BLaER1 (cell line): ENCODE measurements around the gene CLDN11.

Experiments used
- H3K27ac ChIP-seq: shearing (Covaris generic); formaldehyde crosslinking; 2 replicates; pipeline ENCODE4 v1.8.1; 2022
- H3K27me3 ChIP-seq: shearing (Covaris generic); formaldehyde crosslinking; 2 replicates; pipeline ENCODE4 v1.8.1; 2022
- H3K36me3 ChIP-seq: shearing (Covaris generic); formaldehyde crosslinking; 2 replicates; pipeline ENCODE4 v1.8.1; 2022
- H3K4me1 ChIP-seq: shearing (Covaris generic); formaldehyde crosslinking; 2 replicates; pipeline ENCODE4 v1.8.1; 2022
- H3K4me2 ChIP-seq: shearing (Covaris generic); formaldehyde crosslinking; 2 replicates; pipeline ENCODE4 v1.8.1; 2022
- H3K4me3 ChIP-seq: shearing (Covaris generic); formaldehyde crosslinking; 2 replicates; pipeline ENCODE4 v1.8.1; 2022
- H3K9ac ChIP-seq: shearing (Covaris generic); formaldehyde crosslinking; 2 replicates; pipeline ENCODE4 v1.8.1; 2022
- H3K9me3 ChIP-seq: shearing (Covaris generic); formaldehyde crosslinking; 2 replicates; pipeline ENCODE4 v1.8.1; 2022
- H4K20me1 ChIP-seq: shearing (Covaris generic); formaldehyde crosslinking; 2 replicates; pipeline ENCODE4 v1.8.1; 2022
- Cebpa-rat ChIP-seq: shearing (Covaris generic); IDR thresholded peaks from 2 replicates; pipeline ENCODE4 v1.8.1; 2022

CLDN11 gene

DNA sequence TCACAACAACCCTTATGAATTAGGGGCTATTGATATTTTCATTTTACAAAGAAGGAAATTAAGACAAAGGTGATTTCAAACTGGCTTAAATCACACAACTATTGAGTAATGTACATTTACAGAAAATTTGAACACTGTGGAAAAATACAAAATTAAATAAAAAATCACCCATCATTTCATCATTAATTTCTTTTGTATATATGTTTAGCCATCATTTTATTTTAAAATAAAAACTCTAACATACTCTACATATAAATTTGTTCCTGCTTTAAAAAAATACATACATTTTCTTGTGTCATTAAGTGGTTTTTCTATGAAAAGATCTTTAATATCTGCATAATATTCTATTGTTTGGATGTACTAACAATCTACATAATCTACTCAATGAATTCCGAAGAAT, 20.2 kb downstream of the CLDN11 start:
- Histone ChIP-seq H4K20me1 (no peaks in the 10 kb centered on the region), H3K4me1 (no peaks in the 10 kb centered on the region), H3K27me3 (no peaks in the 10 kb centered on the region), H3K27ac (no peak overlapping the region), H3K9ac (no peak overlapping the region), H3K36me3 (no peaks in the 10 kb centered on the region), H3K4me3 (no peak overlapping the region), H3K4me2 (no peak overlapping the region), H3K9me3 (no peaks in the 10 kb centered on the region)
- TF ChIP-seq Cebpa-rat = no peak

DNA sequence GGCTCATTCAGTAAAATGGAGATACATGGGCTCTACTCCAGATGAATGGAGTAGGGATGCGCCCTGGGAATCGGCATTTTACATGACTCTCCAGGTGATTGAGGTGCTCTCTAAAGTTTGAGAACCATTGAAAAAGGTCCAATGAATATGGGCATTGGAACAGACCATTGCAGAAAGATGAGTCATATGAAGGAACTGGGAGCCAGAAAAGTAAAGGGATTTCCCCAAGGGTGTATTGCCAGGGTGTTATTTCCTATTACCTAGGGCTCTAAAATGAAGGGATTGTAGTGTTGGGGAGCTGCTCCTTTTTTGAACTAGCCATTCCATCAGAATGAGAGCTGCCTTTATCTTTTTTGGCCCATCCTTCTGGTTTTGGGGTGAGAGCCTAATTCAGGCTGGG, 21.7 kb downstream of the CLDN11 start:
- H3K36me3 ChIP-seq = no peaks in the 10 kb centered on the region
- no peak overlapping the region for H3K9ac ChIP-seq
- no peak for TF ChIP-seq Cebpa-rat
- no peak overlapping the region for H3K4me3 ChIP-seq
- H3K27me3 ChIP-seq = no peaks in the 10 kb centered on the region
- no peak overlapping the region for H3K4me2 ChIP-seq
- H3K9me3 ChIP-seq = no peaks in the 10 kb centered on the region
- H3K27ac ChIP-seq = no peak overlapping the region
- no peaks in the 10 kb centered on the region for H4K20me1 ChIP-seq
- no peaks in the 10 kb centered on the region for H3K4me1 ChIP-seq

DNA sequence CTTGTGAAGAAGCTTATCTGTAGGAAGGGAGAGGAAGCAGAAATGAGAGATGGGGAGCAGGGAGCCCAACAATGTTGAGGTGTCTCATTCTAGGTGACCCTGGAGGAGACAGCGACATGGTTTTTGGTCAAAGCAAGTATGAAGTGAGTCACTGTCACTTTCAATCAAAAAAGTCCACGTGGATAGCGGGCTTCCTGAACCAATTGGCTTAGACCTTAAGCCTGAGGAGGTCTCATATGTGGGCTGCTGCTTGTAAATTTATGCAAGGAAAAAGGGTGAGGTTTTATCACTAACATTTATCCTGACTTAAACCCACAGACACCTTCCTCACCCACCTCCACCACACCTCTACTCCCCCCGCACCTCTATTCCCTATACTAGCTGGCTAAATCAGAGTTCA, 22.7 kb downstream of the CLDN11 start:
- Histone ChIP-seq H3K4me1 (no peaks in the 10 kb centered on the region), H3K27me3 (no peaks in the 10 kb centered on the region), H3K27ac (no peak overlapping the region), H4K20me1 (no peaks in the 10 kb centered on the region), H3K9ac (no peak overlapping the region), H3K4me3 (no peak overlapping the region), H3K9me3 (no peaks in the 10 kb centered on the region), H3K4me2 (no peak overlapping the region), H3K36me3 (no peaks in the 10 kb centered on the region)
- no peak for TF ChIP-seq Cebpa-rat

GRCh38 chr3:170442947-170443346, 24.3 kb downstream of the CLDN11 start:
- H3K27me3 ChIP-seq = no peaks in the 10 kb centered on the region
- H3K36me3 ChIP-seq = no peaks in the 10 kb centered on the region
- H3K4me3 ChIP-seq = no peak overlapping the region
- H3K9me3 ChIP-seq = no peaks in the 10 kb centered on the region
- TF ChIP-seq Cebpa-rat = no peak
- H3K9ac ChIP-seq = no peak overlapping the region
- H3K27ac ChIP-seq = no peak overlapping the region
- no peaks in the 10 kb centered on the region for H4K20me1 ChIP-seq
- H3K4me2 ChIP-seq = no peak overlapping the region
- no peaks in the 10 kb centered on the region for H3K4me1 ChIP-seq

DNA sequence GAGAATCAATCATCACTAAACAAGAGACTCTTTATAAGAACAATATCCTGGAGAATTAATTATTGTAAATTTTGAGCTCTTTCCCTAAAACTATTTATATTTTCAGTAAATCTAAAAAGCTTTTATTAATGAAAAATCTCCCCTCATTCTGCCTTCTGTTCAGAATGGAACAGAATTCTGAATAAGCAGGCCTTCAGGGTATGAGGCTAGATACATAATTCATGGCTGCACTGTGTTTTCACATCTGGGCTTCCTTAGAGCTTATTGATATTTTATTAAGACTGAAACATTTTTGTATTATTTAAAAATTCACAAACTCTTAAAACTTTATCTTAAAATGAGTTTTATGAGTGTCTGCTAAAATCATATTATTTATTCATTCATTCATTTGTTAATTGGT, 24.8 kb downstream of the CLDN11 start:
- TF ChIP-seq Cebpa-rat = no peak

DNA sequence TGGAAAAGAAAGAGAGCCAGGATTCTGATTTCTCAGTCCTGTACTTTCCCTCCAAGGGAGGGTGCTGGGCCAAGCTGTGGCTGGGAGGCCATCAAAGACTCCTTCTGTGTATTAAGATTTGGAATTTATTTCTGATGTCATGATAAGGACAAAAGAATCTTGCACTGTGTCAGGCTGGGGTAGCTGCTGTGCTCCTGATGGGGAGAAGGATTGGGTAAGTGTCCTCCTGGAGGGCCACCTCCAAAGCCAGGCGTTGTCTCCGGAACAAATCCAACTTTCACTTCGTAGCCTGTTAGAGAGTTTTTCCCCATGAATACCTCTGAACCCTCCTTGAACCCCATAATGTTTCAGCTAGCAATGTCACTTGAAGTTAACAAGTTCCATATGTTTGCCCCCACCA, 29.9 kb downstream of the CLDN11 start:
- Histone ChIP-seq H3K9me3 (no peaks in the 10 kb centered on the region), H3K4me1 (no peaks in the 10 kb centered on the region), H3K27me3 (no peaks in the 10 kb centered on the region), H3K36me3 (no peaks in the 10 kb centered on the region), H3K4me2 (no peak overlapping the region), H3K4me3 (no peak overlapping the region), H3K9ac (no peak overlapping the region), H4K20me1 (no peaks in the 10 kb centered on the region), H3K27ac (no peak overlapping the region)
- TF ChIP-seq Cebpa-rat = no peak

More for the DNA sequence above, 24.8 kb downstream of the CLDN11 start:
- Histone ChIP-seq H3K27me3 (no peaks in the 10 kb centered on the region), H3K36me3 (no peaks in the 10 kb centered on the region), H3K4me3 (no peak overlapping the region), H3K4me2 (no peak overlapping the region), H3K9ac (no peak overlapping the region), H3K4me1 (no peaks in the 10 kb centered on the region), H4K20me1 (no peaks in the 10 kb centered on the region), H3K27ac (no peak overlapping the region), H3K9me3 (no peaks in the 10 kb centered on the region)

DNA sequence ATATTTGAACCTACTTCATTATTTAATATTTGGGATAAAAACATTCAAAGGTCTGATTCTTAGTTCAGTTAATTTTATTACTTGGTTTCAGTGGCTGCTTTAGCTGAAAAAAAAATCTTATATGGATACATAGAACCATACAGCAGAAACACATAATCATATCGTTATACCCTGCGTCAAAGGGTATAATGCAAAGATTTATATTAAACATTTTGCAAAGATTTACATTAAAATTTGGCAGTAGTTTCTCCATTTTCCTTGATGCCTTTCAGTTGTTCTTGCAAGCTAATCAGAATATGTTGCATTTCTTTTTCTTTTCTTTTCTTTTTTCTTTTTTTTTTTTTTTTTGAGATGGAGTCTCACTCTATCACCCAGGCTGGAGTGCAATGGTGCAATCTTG, 31.4 kb downstream of the CLDN11 start:
- no peaks in the 10 kb centered on the region for H3K9me3 ChIP-seq
- no peak overlapping the region for H3K27ac ChIP-seq
- TF ChIP-seq Cebpa-rat = no peak
- H3K27me3 ChIP-seq = no peaks in the 10 kb centered on the region
- H3K9ac ChIP-seq = no peak overlapping the region
- H3K4me3 ChIP-seq = no peak overlapping the region
- no peaks in the 10 kb centered on the region for H3K36me3 ChIP-seq
- H4K20me1 ChIP-seq = no peaks in the 10 kb centered on the region
- no peak overlapping the region for H3K4me2 ChIP-seq
- no peaks in the 10 kb centered on the region for H3K4me1 ChIP-seq

GRCh38 chr3:170454509-170454908, 35.8 kb downstream of the CLDN11 start:
- Histone ChIP-seq H3K4me1 (no peaks in the 10 kb centered on the region), H3K9me3 (no peaks in the 10 kb centered on the region), H3K36me3 (no peaks in the 10 kb centered on the region), H3K9ac (no peak overlapping the region), H3K4me2 (no peak overlapping the region), H3K4me3 (no peak overlapping the region), H3K27me3 (no peaks in the 10 kb centered on the region), H3K27ac (no peak overlapping the region), H4K20me1 (no peaks in the 10 kb centered on the region)
- no peak for TF ChIP-seq Cebpa-rat

- H3K4me2 ChIP-seq = no peak overlapping the region
- H3K4me1 ChIP-seq = no peaks in the 10 kb centered on the region
- no peaks in the 10 kb centered on the region for H3K36me3 ChIP-seq
- no peak overlapping the region for H3K27ac ChIP-seq
- no peak overlapping the region for H3K9ac ChIP-seq
- no peaks in the 10 kb centered on the region for H4K20me1 ChIP-seq
- H3K4me3 ChIP-seq = no peak overlapping the region
- no peak for TF ChIP-seq Cebpa-rat
- no peaks in the 10 kb centered on the region for H3K27me3 ChIP-seq
- H3K9me3 ChIP-seq = no peaks in the 10 kb centered on the region
Measured at GRCh38 chr3:170458285-170458684, 39.6 kb downstream of the CLDN11 start.

DNA sequence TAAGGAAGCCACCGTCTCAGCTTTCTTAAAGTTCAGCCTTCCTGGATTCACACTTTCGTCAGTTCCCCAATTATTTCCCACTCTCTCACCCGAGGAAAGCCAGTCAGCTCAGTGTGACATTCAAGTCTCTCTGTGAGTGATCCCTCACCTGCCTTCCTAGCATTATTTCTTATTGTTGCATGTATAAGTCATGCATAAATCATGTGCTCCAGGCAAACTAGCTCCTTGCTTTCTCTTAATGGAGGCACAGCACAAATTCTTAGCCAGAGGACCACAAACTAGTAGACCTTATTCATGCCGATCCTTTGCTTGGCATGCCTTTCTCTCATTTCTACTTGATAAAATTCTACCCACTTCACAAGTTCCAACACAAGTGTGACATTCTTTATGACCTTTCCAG, 44.3 kb downstream of the CLDN11 start:
- Histone ChIP-seq H3K36me3 (no peaks in the 10 kb centered on the region), H3K4me3 (no peak overlapping the region), H3K4me2 (no peak overlapping the region), H3K4me1 (no peaks in the 10 kb centered on the region), H3K27ac (no peak overlapping the region), H3K9me3 (no peaks in the 10 kb centered on the region), H3K27me3 (no peaks in the 10 kb centered on the region), H3K9ac (no peak overlapping the region), H4K20me1 (no peaks in the 10 kb centered on the region)
- TF ChIP-seq Cebpa-rat = no peak

DNA sequence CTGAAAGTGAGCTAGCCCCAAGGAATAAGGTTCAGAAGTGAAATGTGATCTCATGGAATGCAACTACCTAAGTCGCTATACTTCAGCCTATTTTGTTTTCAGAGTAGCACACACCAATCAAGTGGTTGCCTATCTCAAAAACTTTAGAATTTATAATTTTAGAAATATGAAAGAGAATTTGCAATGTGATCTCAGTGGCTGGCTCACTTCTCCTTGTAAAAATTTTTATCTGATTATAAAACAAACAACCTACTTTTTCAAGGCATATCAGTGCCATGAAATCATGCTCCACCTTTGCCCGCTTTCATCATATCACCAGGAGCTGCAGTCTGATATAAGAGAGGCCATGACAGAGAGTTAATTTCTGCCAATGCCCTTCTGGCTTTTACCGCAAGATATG, 47.3 kb downstream of the CLDN11 start:
- H3K36me3 ChIP-seq = no peaks in the 10 kb centered on the region
- H3K4me3 ChIP-seq = no peak overlapping the region
- H3K27me3 ChIP-seq = no peaks in the 10 kb centered on the region
- H4K20me1 ChIP-seq = no peaks in the 10 kb centered on the region
- no peak overlapping the region for H3K27ac ChIP-seq
- no peak overlapping the region for H3K4me2 ChIP-seq
- H3K9ac ChIP-seq = no peak overlapping the region
- H3K4me1 ChIP-seq = no peaks in the 10 kb centered on the region
- H3K9me3 ChIP-seq = no peaks in the 10 kb centered on the region
- TF ChIP-seq Cebpa-rat = no peak
